GM12878 (cell line): Measurements from ENCODE around the gene HS6ST3. TPM values are rescaled to one million over a fixed set of nuclear protein-coding genes. Genes with fewer than 3 reads are reported as not detected.

Experiments used
- ATAC-seq: fragments of 200-7000 bp; cut with Tn5 transposase; 3 replicates; pipeline ENCODE4 v1.9.1; 2020; ENCODE audit warnings: mild to moderate bottlenecking, moderate library complexity
- BruUV-seq: library from RNA; stranded (reverse); fragments of 400-500 nt; replicated peaks from 2 replicates; lab custom pipeline; 2021; lab: Mats Ljungman, UMichigan
- CTCF ChIA-PET: fragments of 300-600 bp; sonication (Branson Sonifier 250); formaldehyde crosslinking; extraction: SDS; loops from one replicate; lab custom pipeline; 2021; ENCODE audit warnings: inconsistent platforms; lab: Yijun Ruan, JAX
- POLR2A ChIA-PET: fragments of 350-600 bp; formaldehyde crosslinking; extraction: SDS; loops from one replicate; lab custom pipeline; 2021; ENCODE audit warnings: inconsistent platforms; lab: Charles Lee
- RAD21 ChIA-PET: fragments of 300-600 bp; sonication (Branson Sonifier 250); formaldehyde crosslinking; loops from one replicate; lab custom pipeline; 2023; ENCODE audit warnings: antibody characterized with exemption; ENCODE audit not compliant: unreplicated experiment; lab: Charles Lee
- SMC1A ChIA-PET: fragments of 300-600 bp; sonication (Branson Sonifier 250); formaldehyde crosslinking; loops from one replicate; lab custom pipeline; 2023; ENCODE audit not compliant: unreplicated experiment, uncharacterized antibody; lab: Charles Lee
- DNase-seq: peaks from one replicate; pipeline ENCODE4 v3.0.0-alpha.2; 2011; ENCODE audit warnings: low read depth, low spot score
- FAIRE-seq: peaks from 3 replicates; lab custom pipeline; 2011; peaks lifted over from hg19 to GRCh38; lab: Jason Lieb, UNC
- H2AFZ ChIP-seq: 2 replicates; pipeline ENCODE4 v1.6.0; 2011; ENCODE audit warnings: low read depth, low read length, control low read depth; ENCODE audit not compliant: control insufficient read depth
- H3K27ac ChIP-seq: 2 replicates; pipeline ENCODE4 v1.5.1; 2011; ENCODE audit warnings: control low read depth; ENCODE audit not compliant: control insufficient read depth, insufficient read depth
- H3K27me3 ChIP-seq, 2 experiments: replicated peaks in 1 of 2; 2 replicates each; pipeline versions ENCODE4 v1.6.0 to v1.6.1; 2011; ENCODE audit warnings: low read length in 1 of 2; ENCODE audit not compliant: control insufficient read depth in 2 of 2, insufficient read depth in 2 of 2
- H3K36me3 ChIP-seq, 2 experiments: 2 replicates each; pipeline ENCODE4 v1.5.1; 2011; ENCODE audit warnings: low read length in 1 of 2; ENCODE audit not compliant: control insufficient read depth in 2 of 2, insufficient read depth in 2 of 2
- H3K4me1 ChIP-seq: 2 replicates; pipeline ENCODE4 v1.6.1; 2011; ENCODE audit warnings: mild to moderate bottlenecking, low read length, moderate library complexity, mixed read lengths; ENCODE audit not compliant: control insufficient read depth, insufficient read depth
- H3K4me2 ChIP-seq: 2 replicates; pipeline ENCODE4 v1.6.0; 2011; ENCODE audit warnings: control low read depth; ENCODE audit not compliant: control insufficient read depth, insufficient read depth
- H3K4me3 ChIP-seq: fragments of 200-600 bp; sonication (generic); 2 replicates; pipeline ENCODE4 v1.5.1; 2016
- H3K79me2 ChIP-seq: 2 replicates; pipeline ENCODE4 v1.6.0; 2011; ENCODE audit warnings: low read length; ENCODE audit not compliant: control insufficient read depth, insufficient read depth
- H3K9ac ChIP-seq: 2 replicates; pipeline ENCODE4 v1.8.0; 2011; ENCODE audit warnings: low read length, control low read depth, mixed read lengths; ENCODE audit not compliant: control insufficient read depth, insufficient read depth
- H3K9me3 ChIP-seq: replicated peaks from 3 replicates; pipeline ENCODE4 v1.5.1; 2011; ENCODE audit warnings: mild to moderate bottlenecking, low read length; ENCODE audit not compliant: control insufficient read depth, insufficient read depth
- H4K20me1 ChIP-seq: 2 replicates; pipeline ENCODE4 v1.6.0; 2011; ENCODE audit not compliant: control insufficient read depth, insufficient read depth
- CBFB ChIP-seq: IDR thresholded peaks from 2 replicates; pipeline ENCODE4 v1.6.1; 2016; ENCODE audit warnings: antibody characterized with exemption, low read depth
- CHD1 ChIP-seq: IDR thresholded peaks from 2 replicates; pipeline ENCODE4 v1.6.1; 2012; ENCODE audit warnings: low read depth, low read length, improper control_type of control experiment
- KDM1A ChIP-seq: fragments of 200-600 bp; sonication (generic); IDR thresholded peaks from 2 replicates; pipeline ENCODE4 v1.6.1; 2016; ENCODE audit warnings: borderline replicate concordance
- NFIC ChIP-seq: IDR thresholded peaks from 2 replicates; pipeline ENCODE4 v1.6.1; 2012; ENCODE audit warnings: low read depth, mild to moderate bottlenecking, inconsistent platforms, low read length, moderate library complexity
- NR2F1 ChIP-seq: fragments of 450-650 bp; conservative IDR thresholded peaks from 2 replicates; pipeline ENCODE4 v1.6.1; 2017; ENCODE audit warnings: mild to moderate bottlenecking
- POLR2AphosphoS2 ChIP-seq: IDR thresholded peaks from 2 replicates; pipeline ENCODE4 v1.6.1; 2011; ENCODE audit warnings: low read depth, mild to moderate bottlenecking, low read length, improper control_type of control experiment, moderate library complexity
- RUNX3 ChIP-seq: IDR thresholded peaks from 2 replicates; pipeline ENCODE4 v1.6.1; 2012; ENCODE audit warnings: low read length, inconsistent platforms
- WGBS: methylation state at CpG from one replicate; pipeline ENCODE4 v1.1.6; 2016; ENCODE audit warnings: low lambda C conversion rate; ENCODE audit not compliant: insufficient replicate concordance, insufficient coverage; ENCODE audit errors: missing lambda C conversion rate; 5-methylcytosine and 5-hydroxymethylcytosine counted together
- in situ Hi-C: fragments of 300-500 bp; cut with MboI; formaldehyde crosslinking; loops from 9 replicates; pipeline ENCODE4 v1.14.3; 2018; ENCODE audit warnings: mixed read lengths
- intact Hi-C: fragments of 100-400 bp; cut with micrococcal nuclease; formaldehyde crosslinking; loops from one replicate; pipeline ENCODE4 v1.14.2; 2022; ENCODE audit not compliant: unreplicated experiment
- polyA plus RNA-seq, 11 experiments: library from polyadenylated mRNA; depleted of rRNA in 4 of 11; unstranded in 6 of 11; stranded (reverse) in 5 of 11; fragments of >200 nt; fragmentation: Nextera tagmentation in 4 of 11; fragmentation: Illumina TruSeq in 1 of 11; extraction: Ambion mirVana in 4 of 11; extraction: Trizol in 1 of 11; gene quantifications; 1 replicate in 1 of 11; 2 replicates in 10 of 11; pipeline versions ENCODE4 v1.2.1 to v1.2.3, GENCODE V29; 2011 to 2016; ENCODE audit warnings: inconsistent platforms in 2 of 11, missing spikeins in 2 of 11, low read depth in 1 of 11
- total RNA-seq, 4 experiments: library from RNA; depleted of rRNA in 3 of 4; stranded (reverse); fragments of >200 nt in 3 of 4; fragmentation: Illumina TruSeq in 1 of 4; extraction: Trizol in 1 of 4; gene quantifications; 2 replicates each; pipeline versions ENCODE4 v1.2.1 to v1.2.3, GENCODE V29; 2013 to 2021
- TF ChIP-seq, protein P1 (sequence below): fragments of 450-650 bp; formaldehyde crosslinking; IDR thresholded peaks from 2 replicates; pipeline ENCODE4 v1.5.0; 2022; ENCODE audit warnings: mild to moderate bottlenecking, missing genetic modification characterization
- TF ChIP-seq, protein P2 (sequence below): IDR thresholded peaks from 2 replicates; pipeline ENCODE4 v1.6.1; 2012; ENCODE audit warnings: mild to moderate bottlenecking, low read depth, low read length
- TF ChIP-seq, protein P3 (sequence below): fragments of 450-650 bp; IDR thresholded peaks from 2 replicates; pipeline ENCODE4 v1.6.1; 2018; ENCODE audit warnings: borderline replicate concordance, mild to moderate bottlenecking; ENCODE audit not compliant: partially characterized antibody
- TF ChIP-seq, protein P4 (sequence below): fragments of 450-650 bp; IDR thresholded peaks from 2 replicates; pipeline ENCODE4 v1.6.1; 2017; ENCODE audit warnings: mild to moderate bottlenecking, moderate library complexity

Gene HS6ST3
- total and polyA plus RNA-seq, 10 of the 15 experiments (the other 5 are each of a cell fraction or from before 2014, with no cell fraction given) = under 0.01 to 2.9 TPM; not detected in 8

DNA sequence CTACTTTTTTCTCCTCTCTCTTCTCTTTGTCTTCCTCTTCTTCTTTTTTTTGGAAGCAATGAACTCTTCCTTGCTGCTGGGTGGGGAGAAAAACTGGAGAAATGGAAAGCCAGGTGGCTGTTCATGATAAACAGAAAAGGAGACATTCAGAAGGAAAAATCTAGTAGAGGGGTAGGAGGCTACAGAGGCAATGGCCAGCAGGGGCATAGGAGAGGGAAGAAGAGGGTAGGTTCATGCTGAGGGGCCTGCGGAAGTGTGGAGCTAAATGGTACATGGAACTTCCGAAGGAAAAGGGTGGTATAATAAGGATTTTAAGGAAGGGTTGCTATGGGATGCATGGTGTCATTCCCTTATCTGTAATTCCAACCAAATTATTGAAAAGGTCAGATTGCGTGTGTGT, 17.5 kb upstream of the HS6ST3 start:
- ChIA-PET RAD21 (no interaction called here), SMC1A (no interaction called here), CTCF (interaction anchor here (6.3 kb wide), 1 partner anchor 53 kb away, joined by 46 read pairs; no protein-coding TSS in a partner anchor), POLR2A (no interaction called here)
- H4K20me1 ChIP-seq = no peaks in the 10 kb centered on the region
- no peaks in the 10 kb centered on the region for H3K4me1 ChIP-seq
- H3K4me3 ChIP-seq = no peak overlapping the region
- intact Hi-C loops = no loop called here
- in situ Hi-C loops = no loop called here
- H3K27me3 ChIP-seq = no peaks in the 10 kb centered on the region; a peak in 1 of 4 replicates
- no peak overlapping the region for H2AFZ ChIP-seq
- H3K4me2 ChIP-seq = no peak overlapping the region
- no TSS peak for BruUV-seq
- no peak overlapping the region for H3K27ac ChIP-seq
- no peak overlapping the region for H3K9ac ChIP-seq
- no peak for ATAC-seq
- no peaks in the 10 kb centered on the region for H3K36me3 ChIP-seq
- no peak for DNase-seq
- no peaks in the 10 kb centered on the region for H3K9me3 ChIP-seq
- FAIRE-seq = no peak
- no peaks in the 10 kb centered on the region for H3K79me2 ChIP-seq
- 38% methylated on average over 3 of the region's 3 CpGs for WGBS
- TF ChIP-seq KDM1A (no peak), CHD1 (no peak), RUNX3 (no peak), NFIC (no peak), CBFB (no peak), NR2F1 (no peak), POLR2AphosphoS2 (no peak)
- TF ChIP-seq, protein P1, sequence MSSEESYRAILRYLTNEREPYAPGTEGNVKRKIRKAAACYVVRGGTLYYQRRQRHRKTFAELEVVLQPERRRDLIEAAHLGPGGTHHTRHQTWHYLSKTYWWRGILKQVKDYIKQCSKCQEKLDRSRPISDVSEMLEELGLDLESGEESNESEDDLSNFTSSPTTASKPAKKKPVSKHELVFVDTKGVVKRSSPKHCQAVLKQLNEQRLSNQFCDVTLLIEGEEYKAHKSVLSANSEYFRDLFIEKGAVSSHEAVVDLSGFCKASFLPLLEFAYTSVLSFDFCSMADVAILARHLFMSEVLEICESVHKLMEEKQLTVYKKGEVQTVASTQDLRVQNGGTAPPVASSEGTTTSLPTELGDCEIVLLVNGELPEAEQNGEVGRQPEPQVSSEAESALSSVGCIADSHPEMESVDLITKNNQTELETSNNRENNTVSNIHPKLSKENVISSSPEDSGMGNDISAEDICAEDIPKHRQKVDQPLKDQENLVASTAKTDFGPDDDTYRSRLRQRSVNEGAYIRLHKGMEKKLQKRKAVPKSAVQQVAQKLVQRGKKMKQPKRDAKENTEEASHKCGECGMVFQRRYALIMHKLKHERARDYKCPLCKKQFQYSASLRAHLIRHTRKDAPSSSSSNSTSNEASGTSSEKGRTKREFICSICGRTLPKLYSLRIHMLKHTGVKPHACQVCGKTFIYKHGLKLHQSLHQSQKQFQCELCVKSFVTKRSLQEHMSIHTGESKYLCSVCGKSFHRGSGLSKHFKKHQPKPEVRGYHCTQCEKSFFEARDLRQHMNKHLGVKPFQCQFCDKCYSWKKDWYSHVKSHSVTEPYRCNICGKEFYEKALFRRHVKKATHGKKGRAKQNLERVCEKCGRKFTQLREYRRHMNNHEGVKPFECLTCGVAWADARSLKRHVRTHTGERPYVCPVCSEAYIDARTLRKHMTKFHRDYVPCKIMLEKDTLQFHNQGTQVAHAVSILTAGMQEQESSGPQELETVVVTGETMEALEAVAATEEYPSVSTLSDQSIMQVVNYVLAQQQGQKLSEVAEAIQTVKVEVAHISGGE = no peak
- TF ChIP-seq, protein P2, sequence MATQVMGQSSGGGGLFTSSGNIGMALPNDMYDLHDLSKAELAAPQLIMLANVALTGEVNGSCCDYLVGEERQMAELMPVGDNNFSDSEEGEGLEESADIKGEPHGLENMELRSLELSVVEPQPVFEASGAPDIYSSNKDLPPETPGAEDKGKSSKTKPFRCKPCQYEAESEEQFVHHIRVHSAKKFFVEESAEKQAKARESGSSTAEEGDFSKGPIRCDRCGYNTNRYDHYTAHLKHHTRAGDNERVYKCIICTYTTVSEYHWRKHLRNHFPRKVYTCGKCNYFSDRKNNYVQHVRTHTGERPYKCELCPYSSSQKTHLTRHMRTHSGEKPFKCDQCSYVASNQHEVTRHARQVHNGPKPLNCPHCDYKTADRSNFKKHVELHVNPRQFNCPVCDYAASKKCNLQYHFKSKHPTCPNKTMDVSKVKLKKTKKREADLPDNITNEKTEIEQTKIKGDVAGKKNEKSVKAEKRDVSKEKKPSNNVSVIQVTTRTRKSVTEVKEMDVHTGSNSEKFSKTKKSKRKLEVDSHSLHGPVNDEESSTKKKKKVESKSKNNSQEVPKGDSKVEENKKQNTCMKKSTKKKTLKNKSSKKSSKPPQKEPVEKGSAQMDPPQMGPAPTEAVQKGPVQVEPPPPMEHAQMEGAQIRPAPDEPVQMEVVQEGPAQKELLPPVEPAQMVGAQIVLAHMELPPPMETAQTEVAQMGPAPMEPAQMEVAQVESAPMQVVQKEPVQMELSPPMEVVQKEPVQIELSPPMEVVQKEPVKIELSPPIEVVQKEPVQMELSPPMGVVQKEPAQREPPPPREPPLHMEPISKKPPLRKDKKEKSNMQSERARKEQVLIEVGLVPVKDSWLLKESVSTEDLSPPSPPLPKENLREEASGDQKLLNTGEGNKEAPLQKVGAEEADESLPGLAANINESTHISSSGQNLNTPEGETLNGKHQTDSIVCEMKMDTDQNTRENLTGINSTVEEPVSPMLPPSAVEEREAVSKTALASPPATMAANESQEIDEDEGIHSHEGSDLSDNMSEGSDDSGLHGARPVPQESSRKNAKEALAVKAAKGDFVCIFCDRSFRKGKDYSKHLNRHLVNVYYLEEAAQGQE = no peak
- TF ChIP-seq, protein P3, sequence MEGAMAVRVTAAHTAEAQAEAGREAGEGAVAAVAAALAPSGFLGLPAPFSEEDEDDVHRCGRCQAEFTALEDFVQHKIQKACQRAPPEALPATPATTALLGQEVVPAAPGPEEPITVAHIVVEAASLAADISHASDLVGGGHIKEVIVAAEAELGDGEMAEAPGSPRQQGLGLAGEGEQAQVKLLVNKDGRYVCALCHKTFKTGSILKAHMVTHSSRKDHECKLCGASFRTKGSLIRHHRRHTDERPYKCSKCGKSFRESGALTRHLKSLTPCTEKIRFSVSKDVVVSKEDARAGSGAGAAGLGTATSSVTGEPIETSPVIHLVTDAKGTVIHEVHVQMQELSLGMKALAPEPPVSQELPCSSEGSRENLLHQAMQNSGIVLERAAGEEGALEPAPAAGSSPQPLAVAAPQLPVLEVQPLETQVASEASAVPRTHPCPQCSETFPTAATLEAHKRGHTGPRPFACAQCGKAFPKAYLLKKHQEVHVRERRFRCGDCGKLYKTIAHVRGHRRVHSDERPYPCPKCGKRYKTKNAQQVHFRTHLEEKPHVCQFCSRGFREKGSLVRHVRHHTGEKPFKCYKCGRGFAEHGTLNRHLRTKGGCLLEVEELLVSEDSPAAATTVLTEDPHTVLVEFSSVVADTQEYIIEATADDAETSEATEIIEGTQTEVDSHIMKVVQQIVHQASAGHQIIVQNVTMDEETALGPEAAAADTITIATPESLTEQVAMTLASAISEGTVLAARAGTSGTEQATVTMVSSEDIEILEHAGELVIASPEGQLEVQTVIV = no peak
- TF ChIP-seq, protein P4, sequence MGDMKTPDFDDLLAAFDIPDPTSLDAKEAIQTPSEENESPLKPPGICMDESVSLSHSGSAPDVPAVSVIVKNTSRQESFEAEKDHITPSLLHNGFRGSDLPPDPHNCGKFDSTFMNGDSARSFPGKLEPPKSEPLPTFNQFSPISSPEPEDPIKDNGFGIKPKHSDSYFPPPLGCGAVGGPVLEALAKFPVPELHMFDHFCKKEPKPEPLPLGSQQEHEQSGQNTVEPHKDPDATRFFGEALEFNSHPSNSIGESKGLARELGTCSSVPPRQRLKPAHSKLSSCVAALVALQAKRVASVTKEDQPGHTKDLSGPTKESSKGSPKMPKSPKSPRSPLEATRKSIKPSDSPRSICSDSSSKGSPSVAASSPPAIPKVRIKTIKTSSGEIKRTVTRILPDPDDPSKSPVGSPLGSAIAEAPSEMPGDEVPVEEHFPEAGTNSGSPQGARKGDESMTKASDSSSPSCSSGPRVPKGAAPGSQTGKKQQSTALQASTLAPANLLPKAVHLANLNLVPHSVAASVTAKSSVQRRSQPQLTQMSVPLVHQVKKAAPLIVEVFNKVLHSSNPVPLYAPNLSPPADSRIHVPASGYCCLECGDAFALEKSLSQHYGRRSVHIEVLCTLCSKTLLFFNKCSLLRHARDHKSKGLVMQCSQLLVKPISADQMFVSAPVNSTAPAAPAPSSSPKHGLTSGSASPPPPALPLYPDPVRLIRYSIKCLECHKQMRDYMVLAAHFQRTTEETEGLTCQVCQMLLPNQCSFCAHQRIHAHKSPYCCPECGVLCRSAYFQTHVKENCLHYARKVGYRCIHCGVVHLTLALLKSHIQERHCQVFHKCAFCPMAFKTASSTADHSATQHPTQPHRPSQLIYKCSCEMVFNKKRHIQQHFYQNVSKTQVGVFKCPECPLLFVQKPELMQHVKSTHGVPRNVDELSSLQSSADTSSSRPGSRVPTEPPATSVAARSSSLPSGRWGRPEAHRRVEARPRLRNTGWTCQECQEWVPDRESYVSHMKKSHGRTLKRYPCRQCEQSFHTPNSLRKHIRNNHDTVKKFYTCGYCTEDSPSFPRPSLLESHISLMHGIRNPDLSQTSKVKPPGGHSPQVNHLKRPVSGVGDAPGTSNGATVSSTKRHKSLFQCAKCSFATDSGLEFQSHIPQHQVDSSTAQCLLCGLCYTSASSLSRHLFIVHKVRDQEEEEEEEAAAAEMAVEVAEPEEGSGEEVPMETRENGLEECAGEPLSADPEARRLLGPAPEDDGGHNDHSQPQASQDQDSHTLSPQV = no peak
